Endothelial cell of umbilical vein (primary cell): Measurements from ENCODE around the gene CENPA. TPM values are rescaled to one million over a fixed set of nuclear protein-coding genes. Genes with fewer than 3 reads are reported as not detected.

Experiments used
- BruUV-seq: library from RNA; stranded (reverse); fragments of 400-500 nt; replicated peaks from 2 replicates; lab custom pipeline; 2021; lab: Mats Ljungman, UMichigan
- CTCF ChIA-PET: fragments of 300-600, 350-600 bp; sonication (Branson Sonifier 250); formaldehyde crosslinking; loops from one replicate; lab custom pipeline; 2021; ENCODE audit warnings: antibody characterized with exemption, inconsistent platforms; lab: Charles Lee
- POLR2A ChIA-PET: fragments of 300-600, 350-600 bp; sonication (Branson Sonifier 250); formaldehyde crosslinking; loops from one replicate; lab custom pipeline; 2021; ENCODE audit warnings: antibody characterized with exemption, inconsistent platforms; lab: Charles Lee
- DNase-seq: peaks from one replicate; pipeline ENCODE4 v3.0.0-alpha.2; 2011; ENCODE audit warnings: low read depth, low spot score
- FAIRE-seq: peaks from 2 replicates; lab custom pipeline; 2011; peaks lifted over from hg19 to GRCh38; lab: Jason Lieb, UNC
- H2AFZ ChIP-seq: 2 replicates; pipeline ENCODE4 v1.6.0; 2012; ENCODE audit warnings: low read depth, low read length, control low read depth, inconsistent platforms
- H3K27ac ChIP-seq: 2 replicates; pipeline ENCODE4 v1.5.1; 2011; ENCODE audit warnings: low read depth, mild to moderate bottlenecking, control low read depth, low read length, moderate library complexity; ENCODE audit not compliant: insufficient read depth
- H3K27me3 ChIP-seq, 2 experiments: 2 replicates each; pipeline versions ENCODE4 v1.6.0 to v1.6.1; 2011; ENCODE audit warnings: low read length in 2 of 2, mixed read lengths in 1 of 2; ENCODE audit not compliant: control insufficient read depth in 2 of 2, insufficient read depth in 2 of 2
- H3K36me3 ChIP-seq, 2 experiments: 2 replicates in 1 of 2; 3 replicates in 1 of 2; pipeline ENCODE4 v1.5.1; 2011; ENCODE audit warnings: low read length in 2 of 2, mild to moderate bottlenecking in 1 of 2, moderate library complexity in 1 of 2; ENCODE audit not compliant: control insufficient read depth in 2 of 2, insufficient read depth in 2 of 2; ENCODE audit errors: extremely low read depth in 1 of 2
- H3K4me1 ChIP-seq: 3 replicates; pipeline ENCODE4 v1.5.1; 2011; ENCODE audit warnings: mild to moderate bottlenecking, low read length; ENCODE audit not compliant: control insufficient read depth, insufficient read depth; ENCODE audit errors: extremely low read depth
- H3K4me2 ChIP-seq: 2 replicates; pipeline ENCODE4 v1.6.1; 2011; ENCODE audit warnings: low read length, control low read depth, mixed read lengths; ENCODE audit not compliant: insufficient read depth
- H3K4me3 ChIP-seq, 3 experiments: fragments of 200-600 bp in 1 of 3; sonication (generic), shearing (Covaris generic) in 1 of 3; replicated peaks in 1 of 3; 2 replicates each; pipeline ENCODE4 v1.5.1; 2011 to 2016; ENCODE audit warnings: control low read depth in 3 of 3, low read length in 3 of 3, mild to moderate bottlenecking in 2 of 3, inconsistent platforms in 1 of 3, low read depth in 1 of 3, moderate library complexity in 1 of 3; ENCODE audit not compliant: insufficient read depth in 1 of 3
- H3K79me2 ChIP-seq: 2 replicates; pipeline ENCODE4 v1.6.0; 2012; ENCODE audit warnings: low read length, inconsistent platforms; ENCODE audit not compliant: control insufficient read depth, insufficient read depth
- H3K9ac ChIP-seq: replicated peaks from 2 replicates; pipeline ENCODE3; 2011; ENCODE audit warnings: low read length, control low read depth; ENCODE audit not compliant: insufficient read depth; ENCODE audit errors: extremely low read depth
- H3K9me1 ChIP-seq: replicated peaks from 3 replicates; pipeline ENCODE4 v1.6.0; 2011; ENCODE audit warnings: mild to moderate bottlenecking, low read length; ENCODE audit not compliant: control insufficient read depth, insufficient read depth; ENCODE audit errors: extremely low read depth
- H3K9me3 ChIP-seq: replicated peaks from 2 replicates; pipeline ENCODE4 v1.5.1; 2012; ENCODE audit warnings: low read length, inconsistent platforms; ENCODE audit not compliant: control insufficient read depth, insufficient read depth
- H4K20me1 ChIP-seq: replicated peaks from 2 replicates; pipeline ENCODE3; 2011; ENCODE audit warnings: mild to moderate bottlenecking, low read length; ENCODE audit not compliant: control insufficient read depth, insufficient read depth; ENCODE audit errors: extremely low read depth
- CTCF ChIP-seq, 2 donors: IDR thresholded peaks; 1 replicate in 1 of 2; 2 replicates in 1 of 2; pipeline ENCODE4 v1.5.1; 2011; ENCODE audit warnings: low read length in 2 of 2, mild to moderate bottlenecking in 2 of 2, moderate library complexity in 2 of 2, control low read depth in 1 of 2, inconsistent platforms in 1 of 2, low read depth in 1 of 2; ENCODE audit not compliant: insufficient read depth in 1 of 2; ENCODE audit errors: extremely low read depth in 1 of 2
- EZH2 ChIP-seq: IDR thresholded peaks from 2 replicates; pipeline ENCODE4 v1.6.1; 2012; ENCODE audit warnings: borderline replicate concordance, low read depth, mild to moderate bottlenecking, moderate library complexity, low read length, inconsistent platforms; ENCODE audit not compliant: severe bottlenecking
- JUN ChIP-seq: IDR thresholded peaks from 2 replicates; pipeline ENCODE4 v1.6.1; 2011; ENCODE audit warnings: borderline replicate concordance, low read depth; ENCODE audit not compliant: insufficient read length, insufficient read depth
- MYC ChIP-seq: IDR thresholded peaks from one replicate; pipeline ENCODE4 v1.6.1; 2011; ENCODE audit warnings: mild to moderate bottlenecking, low read depth, low read length
- POLR2A ChIP-seq: IDR thresholded peaks from 2 replicates; pipeline ENCODE4 v1.6.1; 2012; ENCODE audit warnings: low read depth, mild to moderate bottlenecking, control low read depth, low read length
- POLR2AphosphoS5 ChIP-seq: IDR thresholded peaks from 2 replicates; pipeline ENCODE4 v1.6.1; 2012; ENCODE audit warnings: low read depth, mild to moderate bottlenecking, control low read depth, low read length, moderate library complexity; ENCODE audit not compliant: insufficient read depth
- dilution Hi-C: fragments of 300-500 bp; cut with MboI; formaldehyde crosslinking; loops from one replicate; pipeline ENCODE4 v1.15.0; 2019; ENCODE audit warnings: low sequenced_read_pairs; ENCODE audit not compliant: extremely low pct_ligation_motif_present
- intact Hi-C: fragments of 100-400 bp; cut with micrococcal nuclease; formaldehyde crosslinking; loops from one replicate; pipeline ENCODE4 v1.10.0; 2022
- polyA plus RNA-seq, 4 experiments: library from polyadenylated mRNA; depleted of rRNA in 3 of 4; stranded (reverse) in 3 of 4; unstranded in 1 of 4; fragments of >200 nt; gene quantifications; 2 replicates each; pipeline versions ENCODE4 v1.2.1 to v1.2.3, GENCODE V29; 2011 to 2012; ENCODE audit warnings: missing spikeins in 1 of 4
- total RNA-seq: library from RNA; stranded (reverse); gene quantifications from 2 replicates; pipeline ENCODE4 v1.2.3, GENCODE V29; 2021

CENPA gene
- total and polyA plus RNA-seq, 2 donors (not counting 3 experiments of a cell fraction or from before 2014, with no cell fraction given), result 22.0 to 33.1 TPM

DNA sequence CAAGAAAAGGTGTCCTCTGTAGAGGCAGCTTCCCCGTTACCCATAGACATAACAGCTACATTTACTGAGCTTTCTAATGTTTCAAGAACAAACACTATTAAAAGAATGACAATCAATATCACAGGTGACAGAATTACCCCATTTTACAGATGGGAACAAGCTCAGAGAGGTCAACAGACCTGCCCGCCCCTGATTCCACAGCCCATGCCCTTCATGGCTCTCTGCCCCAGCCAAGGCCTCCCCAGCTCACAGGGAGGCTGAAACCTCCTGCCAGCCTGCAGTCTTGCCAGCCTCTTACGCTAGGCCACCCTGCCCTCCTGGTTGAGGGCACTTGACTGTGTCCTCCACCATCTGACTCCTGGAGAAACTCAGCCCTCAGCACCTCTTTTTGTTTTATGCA, 40.9 kb upstream of the CENPA start:
- DNase-seq, result no peak
- Histone ChIP-seq H3K9me3 (no peaks in the 10 kb centered on the region), H4K20me1 (no peaks in the 10 kb centered on the region), H3K36me3 (no peaks in the 10 kb centered on the region), H3K27ac (no peak overlapping the region), H3K4me1 (no peaks in the 10 kb centered on the region), H3K4me3 (no peak overlapping the region), H3K79me2 (no peaks in the 10 kb centered on the region), H2AFZ (no peak overlapping the region), H3K4me2 (no peak overlapping the region), H3K9ac (no peak overlapping the region), H3K27me3 (no peaks in the 10 kb centered on the region), H3K9me1 (no peaks in the 10 kb centered on the region)
- intact Hi-C loops, result loop anchor here (1.0 kb wide), 1 partner anchor 140 kb away; no protein-coding TSS in a partner anchor
- no TSS peak for BruUV-seq
- no peak for FAIRE-seq
- CTCF ChIA-PET, result interaction anchor here (0.8 to 14.5 kb wide), 16 partner anchors 13 to 274 kb away, joined by 3 to 353 read pairs (median 8); partner anchors contain the start of genes CENPA and KCNK3
- POLR2A ChIA-PET, result no interaction called here
- TF ChIP-seq POLR2AphosphoS5 (no peak), EZH2 (no peak), CTCF (IDR thresholded peaks at IDR 0.05; ENCODE audit: extremely low read depth in 1 of 2, insufficient read depth in 1 of 2, low read depth in 1 of 2, low read length in 2 of 2) (no peak), MYC (no peak), POLR2A (no peak), JUN (no peak)
- dilution Hi-C loops, result no loop called here
